HG03175 (cell line): ENCODE data around the gene IFT81.
"Not testable (repeated sequence)": the region's sequence is repeated elsewhere in the genome, so short reads cannot be mapped to it uniquely, and the experiment has no call there.

ENCODE experiments used
- ATAC-seq: cut with Tn5 transposase; IDR thresholded peaks from one replicate; pipeline ENCODE4 v1.9.1; 2021; ENCODE audit warnings: mild to moderate bottlenecking, moderate library complexity; ENCODE audit not compliant: unreplicated experiment

The IFT81 gene

GRCh38 chr12:110244829-110245228, 120.7 kb downstream of the IFT81 start:
- no peak for ATAC-seq

- ATAC-seq = no peak
Measured at GRCh38 chr12:110245369-110245772, 121.2 kb downstream of the IFT81 start.

- ATAC-seq = no peak
Measured at GRCh38 chr12:110246636-110247339, 122.6 kb downstream of the IFT81 start.

GRCh38 chr12:110247340-110248095, 123.4 kb downstream of the IFT81 start:
- no peak for ATAC-seq

GRCh38 chr12:110248096-110248447, 123.9 kb downstream of the IFT81 start:
- no peak for ATAC-seq

GRCh38 chr12:110249105-110249504, 124.9 kb downstream of the IFT81 start:
- ATAC-seq = no peak

GRCh38 chr12:110249716-110250225, 125.6 kb downstream of the IFT81 start:
- ATAC-seq = peak; percentile 61

GRCh38 chr12:110251381-110251780, 127.2 kb downstream of the IFT81 start:
- no peak for ATAC-seq

- no peak for ATAC-seq
Measured at GRCh38 chr12:110252716-110253115, 128.6 kb downstream of the IFT81 start.

- ATAC-seq = no peak
Measured at GRCh38 chr12:110253176-110253575, 129.0 kb downstream of the IFT81 start.

- no peak for ATAC-seq
Measured at GRCh38 chr12:110254971-110255540, 130.9 kb downstream of the IFT81 start.

- not testable (repeated sequence) for ATAC-seq
Measured at GRCh38 chr12:110255890-110256456, 131.8 kb downstream of the IFT81 start.

- no peak for ATAC-seq
Measured at GRCh38 chr12:110256780-110257431, 132.7 kb downstream of the IFT81 start.

- ATAC-seq = no peak
Measured at GRCh38 chr12:110258466-110258865, 134.3 kb downstream of the IFT81 start.

GRCh38 chr12:110262442-110263388, 138.6 kb downstream of the IFT81 start:
- ATAC-seq = no peak

- ATAC-seq = no peak
Measured at GRCh38 chr12:110266381-110266960, 142.3 kb downstream of the IFT81 start.

- ATAC-seq = no peak
Measured at GRCh38 chr12:110266980-110267620, 142.9 kb downstream of the IFT81 start.
